HG02885 (cell line): ENCODE results near the gene ANO4.

Experiments used
- ATAC-seq: cut with Tn5 transposase; IDR thresholded peaks from one replicate; pipeline ENCODE4 v1.9.1; 2021; ENCODE audit warnings: mild to moderate bottlenecking; ENCODE audit not compliant: unreplicated experiment, poor library complexity

The ANO4 gene

DNA sequence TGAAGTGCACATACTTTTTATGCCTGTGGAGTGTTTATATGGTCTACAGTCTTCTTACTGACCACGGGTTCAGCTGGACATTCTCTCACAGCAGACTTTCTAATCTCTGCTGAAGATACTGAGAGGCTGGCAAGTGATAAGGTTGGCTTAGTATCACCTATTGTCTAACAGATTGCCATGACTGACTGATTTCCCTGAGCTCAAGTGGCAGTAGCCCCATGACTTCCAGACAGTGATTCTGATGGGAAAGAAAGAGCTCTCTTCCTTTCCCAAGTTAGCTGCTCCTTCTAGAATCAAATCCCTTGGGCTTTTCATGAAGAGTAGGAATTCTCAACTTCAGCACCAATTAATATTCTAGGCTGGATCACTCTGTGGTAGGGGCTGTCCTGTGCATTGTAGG lies 141.4 kb downstream of the ANO4 start:
- no peak for ATAC-seq

DNA sequence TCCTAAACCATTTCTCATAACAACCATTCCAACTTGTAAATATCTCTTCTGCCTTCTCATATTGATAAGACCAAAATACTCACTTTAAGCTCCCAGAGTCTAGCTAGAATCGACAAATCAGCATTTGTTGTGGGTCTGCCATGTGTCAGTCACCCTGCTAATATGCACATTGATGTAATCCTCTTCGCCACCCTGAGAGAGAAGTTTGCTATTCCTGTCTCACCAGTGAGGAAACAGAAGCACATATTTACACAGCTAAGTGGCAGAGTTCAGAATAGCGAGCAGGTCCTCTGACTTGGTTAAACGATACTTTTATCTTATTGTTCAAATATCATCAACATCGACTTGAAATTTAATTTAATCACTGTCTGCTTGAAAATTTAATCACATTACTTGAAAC lies 142.1 kb downstream of the ANO4 start:
- ATAC-seq: no peak

DNA sequence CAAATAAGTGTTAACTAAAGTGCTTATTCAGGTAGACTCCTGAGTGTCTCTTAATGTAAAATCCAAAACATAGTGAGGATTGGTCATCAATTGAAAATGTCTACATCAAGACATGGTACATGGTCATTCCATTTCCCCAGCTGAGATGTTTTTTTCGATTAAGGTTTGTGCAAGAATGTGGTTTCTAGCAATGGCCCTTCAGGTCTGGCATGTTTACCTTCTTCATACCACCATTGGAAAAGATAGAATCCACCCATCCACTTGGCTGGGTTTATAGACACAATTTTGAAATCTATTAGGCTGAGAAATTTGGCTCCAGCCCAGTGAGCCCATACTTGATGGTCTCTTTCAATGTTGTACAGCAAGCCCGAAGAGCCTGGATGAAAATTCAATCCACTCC lies 145.9 kb downstream of the ANO4 start:
- ATAC-seq: no peak

DNA sequence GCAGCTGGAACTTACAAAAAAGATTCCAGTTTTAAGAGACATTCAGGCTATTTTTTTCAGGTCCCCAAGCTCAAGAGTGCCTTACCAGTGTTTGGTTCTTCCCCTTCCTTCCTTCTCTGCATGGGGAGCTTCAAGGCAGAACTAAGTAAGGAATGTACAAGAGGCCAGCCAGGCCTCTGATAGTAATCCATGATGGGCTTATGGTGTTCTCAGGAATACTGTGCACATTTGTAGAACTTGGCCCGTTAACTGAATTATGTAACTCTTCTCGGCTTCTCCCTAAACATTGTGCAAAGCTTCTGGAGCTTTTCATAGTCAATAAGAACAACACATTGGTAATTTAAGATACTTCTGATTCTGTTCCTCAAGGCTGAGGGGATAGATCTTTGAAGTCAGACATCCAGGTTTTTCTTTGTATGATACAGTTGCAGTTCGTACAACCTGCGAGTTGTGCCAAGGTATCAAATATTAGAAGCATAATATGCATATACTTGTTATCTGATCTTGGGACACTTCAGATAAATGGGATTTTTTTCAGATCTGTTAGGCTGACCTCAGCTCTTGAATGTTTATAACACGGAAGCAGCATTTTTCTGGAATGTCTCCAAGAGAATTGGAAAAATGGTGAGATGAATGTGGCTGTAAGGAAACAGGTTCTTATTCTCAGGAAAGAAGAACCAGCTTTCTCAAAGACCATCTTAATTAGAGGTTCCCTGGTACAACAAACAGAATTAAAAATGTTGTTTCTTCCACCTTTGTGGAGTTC lies 148.6 kb downstream of the ANO4 start:
- no peak for ATAC-seq

- ATAC-seq: no peak
These were observed 157.2 kb downstream of the ANO4 start for GRCh38 chr12:100951756-100952155.

DNA sequence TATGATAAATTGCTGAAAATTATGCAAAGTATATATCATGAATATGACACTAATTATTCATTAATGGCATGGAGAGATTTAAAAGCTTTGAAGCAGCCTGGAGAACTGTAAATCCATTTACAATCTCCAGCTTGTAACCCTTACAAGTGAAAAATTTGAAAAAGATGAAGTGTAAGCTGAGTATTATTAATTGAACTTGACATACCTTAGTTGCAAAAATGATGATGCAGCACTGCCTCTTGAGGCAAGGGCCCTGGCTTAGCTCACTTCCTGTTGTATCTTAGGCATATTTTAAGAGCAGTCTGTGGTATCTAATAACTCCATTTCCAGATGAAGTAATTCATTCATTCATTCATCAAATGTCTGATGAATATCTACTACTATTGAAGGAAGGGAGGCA lies 158.6 kb downstream of the ANO4 start:
- ATAC-seq: no peak

GRCh38 chr12:100953677-100954076 lies 159.1 kb downstream of the ANO4 start:
- no peak for ATAC-seq

GRCh38 chr12:100954118-100954517 lies 159.5 kb downstream of the ANO4 start:
- ATAC-seq: no peak

GRCh38 chr12:100955139-100955538 lies 160.6 kb downstream of the ANO4 start:
- no peak for ATAC-seq

DNA sequence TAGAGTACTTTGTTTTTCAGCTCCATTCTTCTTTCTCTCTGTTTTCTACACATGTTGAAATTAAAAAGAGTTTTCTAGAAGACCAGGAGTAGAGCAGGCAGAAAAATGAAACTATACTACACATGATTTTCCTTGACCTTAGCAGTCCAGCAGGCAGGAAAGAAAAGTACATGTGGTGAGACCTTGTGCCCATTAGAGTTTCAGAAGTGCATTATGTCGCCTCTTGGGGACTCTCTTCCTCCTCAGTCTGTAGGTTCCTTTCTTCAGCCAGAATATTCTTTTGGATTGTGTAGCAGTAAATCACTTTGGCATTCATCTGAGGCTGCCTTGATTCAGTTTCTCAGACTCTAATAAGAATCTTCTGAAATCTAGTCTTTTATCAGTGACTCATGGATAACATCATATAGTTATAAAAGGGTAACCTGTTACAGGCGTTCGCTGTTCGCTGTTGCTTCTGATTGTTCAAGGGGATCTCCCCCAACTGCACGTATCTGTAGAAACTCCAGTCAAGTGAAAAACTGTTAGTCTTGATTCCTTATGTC lies 161.8 kb downstream of the ANO4 start:
- ATAC-seq: no peak

GRCh38 chr12:100959481-100959880 lies 164.9 kb downstream of the ANO4 start:
- ATAC-seq: no peak

DNA sequence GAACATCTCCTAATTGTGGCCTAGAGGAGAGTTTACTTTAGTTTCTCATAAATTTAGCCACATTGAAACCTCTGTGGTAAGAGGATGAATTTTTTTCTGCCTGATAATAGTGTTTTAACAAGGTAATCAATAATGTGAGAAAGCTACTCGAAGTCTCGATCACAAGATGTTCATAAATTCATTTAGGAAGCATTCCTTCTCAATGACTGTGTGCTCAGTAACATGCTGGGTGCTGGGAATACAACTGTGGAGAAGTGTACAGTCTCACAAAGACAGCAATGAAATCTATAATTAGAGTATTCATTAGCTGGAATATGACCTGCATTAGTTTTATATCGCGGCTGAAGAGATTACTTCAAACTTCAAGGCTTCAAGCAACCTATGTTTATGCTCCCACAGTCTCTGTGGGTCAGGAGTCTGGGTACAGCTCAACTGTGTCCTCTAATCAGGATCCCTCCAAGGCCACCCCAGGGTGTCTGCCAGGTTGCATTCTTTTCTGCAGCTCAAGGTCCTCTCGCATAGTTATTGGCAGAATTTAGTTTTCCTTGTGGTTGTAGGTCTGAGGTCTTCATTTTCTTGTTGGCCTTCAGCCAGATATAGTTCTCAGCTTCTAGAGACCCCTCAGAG lies 167.6 kb downstream of the ANO4 start:
- no peak for ATAC-seq

- ATAC-seq: no peak
These were observed 168.8 kb downstream of the ANO4 start for GRCh38 chr12:100963381-100963780.

DNA sequence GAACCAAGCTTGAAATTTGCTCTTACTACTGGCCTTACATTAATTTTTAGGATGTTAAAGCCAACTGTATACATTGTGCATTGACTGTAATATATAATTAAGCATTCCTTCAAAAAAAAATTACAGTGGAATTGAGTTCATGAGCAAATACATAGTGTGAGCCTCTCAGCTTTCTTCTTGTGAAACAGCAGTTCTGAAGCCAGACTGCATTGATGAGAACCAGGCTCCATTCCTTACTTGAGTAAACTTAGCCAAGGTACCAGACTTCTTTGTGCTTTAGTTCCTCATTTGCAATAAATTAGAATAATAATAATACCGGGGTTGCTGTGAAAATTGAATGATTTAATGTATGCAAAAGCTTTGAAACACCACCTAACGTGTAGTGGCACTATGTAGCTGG lies 169.5 kb downstream of the ANO4 start:
- no peak for ATAC-seq

- no peak for ATAC-seq
These were observed 172.6 kb downstream of the ANO4 start for GRCh38 chr12:100967189-100967588.

DNA sequence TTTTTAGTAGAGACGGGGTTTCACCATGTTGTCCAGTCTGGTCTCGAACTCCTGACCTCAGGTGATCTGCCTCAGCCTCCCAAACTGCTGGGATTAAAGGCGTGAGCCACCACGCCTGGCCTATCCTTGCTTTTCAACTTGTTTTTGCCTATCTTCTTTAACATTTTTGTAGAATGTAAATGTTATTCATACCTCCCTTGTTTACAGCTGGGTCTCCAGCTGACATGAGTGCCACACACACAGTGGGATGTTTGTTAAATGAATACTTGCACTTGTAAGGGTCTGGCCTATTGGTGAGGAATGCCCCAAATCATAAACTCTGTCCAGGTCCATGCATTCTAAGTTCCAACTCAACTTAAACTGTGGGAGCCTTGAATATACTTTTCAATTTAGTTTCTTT lies 176.3 kb downstream of the ANO4 start:
- no peak for ATAC-seq

- ATAC-seq: no peak
These were observed 177.5 kb downstream of the ANO4 start for GRCh38 chr12:100972121-100972520.

DNA sequence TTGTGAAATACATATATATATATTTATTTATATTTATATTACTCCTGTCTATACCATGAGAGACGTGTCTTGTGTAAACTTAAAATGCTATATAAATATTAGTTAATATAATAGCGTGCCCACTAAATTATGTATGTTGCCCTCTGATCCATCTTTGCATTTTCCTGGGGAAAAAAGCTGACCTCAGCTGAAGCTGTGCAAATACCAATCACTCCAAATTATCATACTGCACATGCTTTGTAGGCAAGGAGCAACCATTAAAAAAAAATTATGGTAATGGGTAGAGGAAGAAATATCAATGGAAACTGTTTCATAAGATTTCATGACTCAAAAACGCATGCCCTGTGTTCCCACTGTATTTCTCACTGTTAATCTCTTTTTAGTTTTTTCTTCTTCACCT lies 179.8 kb downstream of the ANO4 start:
- ATAC-seq: no peak

- no peak for ATAC-seq
These were observed 180.2 kb downstream of the ANO4 start for GRCh38 chr12:100974747-100975146.

- no peak for ATAC-seq
These were observed 182.2 kb downstream of the ANO4 start for GRCh38 chr12:100976735-100977134.

DNA sequence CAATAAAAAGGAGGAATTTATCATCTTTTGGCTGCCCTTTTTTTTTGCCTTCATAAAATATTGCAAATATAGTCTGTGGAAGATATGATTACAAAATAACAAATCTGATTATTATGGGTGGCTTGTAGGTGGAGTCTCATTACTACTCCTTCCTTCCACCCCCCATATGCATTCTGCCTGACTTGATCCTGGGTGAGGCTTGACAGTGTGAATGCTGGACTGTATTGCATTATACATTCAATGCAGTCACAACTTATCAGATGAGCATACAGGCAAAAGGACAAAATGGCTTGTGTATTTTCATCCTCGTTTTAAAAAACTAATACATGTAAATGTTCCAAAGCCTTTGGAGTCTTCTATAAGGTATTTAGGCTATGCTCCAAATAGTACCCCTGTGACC lies 186.3 kb downstream of the ANO4 start:
- no peak for ATAC-seq
